ENCODE data around the gene SH2D1B.
A peak's percentile ranks its signal among the peaks of the same experiment; 100 is the strongest.
"Not testable (repeated sequence)": the region's sequence is repeated elsewhere in the genome, so short reads cannot be mapped to it uniquely, and the experiment has no call there.

Gene SH2D1B, protein sequence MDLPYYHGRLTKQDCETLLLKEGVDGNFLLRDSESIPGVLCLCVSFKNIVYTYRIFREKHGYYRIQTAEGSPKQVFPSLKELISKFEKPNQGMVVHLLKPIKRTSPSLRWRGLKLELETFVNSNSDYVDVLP

DNA sequence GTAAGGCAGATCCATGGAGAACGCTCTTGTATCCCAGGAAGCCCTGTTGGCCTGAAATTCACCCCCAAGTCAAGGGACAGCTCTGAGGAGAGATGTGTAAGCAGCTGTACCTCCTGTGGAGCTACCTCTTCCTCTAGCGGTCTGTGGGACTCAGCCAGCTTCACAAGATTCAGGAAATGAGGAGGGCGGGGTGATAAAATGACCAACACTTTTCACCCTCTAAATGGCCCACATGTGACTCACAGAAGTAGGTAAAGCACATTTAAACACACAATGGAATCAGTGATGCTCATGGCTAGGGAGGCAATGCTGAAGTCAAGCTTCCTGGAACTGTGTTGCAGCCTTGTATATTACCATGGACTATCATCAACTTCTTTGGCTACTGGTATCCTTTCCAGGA is at the start of gene SH2D1B:
Gene SH2D1B (minus strand): TSS at position 135 of the 400 bp plus-strand sequence. CDS start 120 bp downstream, at position 15.
- DNase-seq (ENCODE audit: low read depth): no peak

DNA sequence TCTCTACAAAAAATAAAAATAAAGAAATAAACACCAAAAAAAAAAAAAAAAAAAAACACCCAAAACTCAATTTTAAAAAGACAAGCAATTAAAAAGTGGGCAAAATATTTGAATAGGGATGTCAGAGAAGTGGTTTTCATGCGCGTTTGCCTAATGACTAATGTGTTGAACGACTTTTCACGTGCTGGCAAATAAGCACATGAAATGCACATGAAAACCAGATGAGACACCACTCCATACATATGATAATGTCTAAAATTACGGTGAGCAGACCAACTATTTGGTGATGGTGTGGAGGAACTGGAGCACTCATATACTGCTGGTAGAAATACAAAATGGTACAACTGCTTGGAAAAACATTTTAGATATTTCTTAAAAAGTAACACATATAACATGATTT is 46.3 kb upstream of the SH2D1B start:
- no peak for DNase-seq (ENCODE audit: low read depth)

DNA sequence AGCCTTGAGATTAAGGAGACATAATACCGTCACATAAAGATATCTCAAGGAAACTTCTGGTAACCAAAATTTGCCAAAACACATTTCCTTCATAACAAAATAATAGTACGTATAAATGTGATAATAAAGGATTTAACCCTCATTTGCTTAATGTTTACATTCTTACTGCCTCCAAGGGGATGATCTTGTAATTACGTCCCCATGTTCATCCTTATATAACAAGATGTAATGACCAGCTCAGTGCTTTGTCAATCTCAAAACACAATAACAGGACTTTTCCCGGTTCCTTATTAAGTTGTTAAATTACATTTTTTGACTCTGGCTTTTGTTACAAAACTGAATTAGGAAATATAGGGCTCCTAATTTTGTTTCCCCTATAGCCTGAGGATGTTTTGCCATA is 44.4 kb upstream of the SH2D1B start:
- DNase-seq (ENCODE audit: low read depth): no peak

DNA sequence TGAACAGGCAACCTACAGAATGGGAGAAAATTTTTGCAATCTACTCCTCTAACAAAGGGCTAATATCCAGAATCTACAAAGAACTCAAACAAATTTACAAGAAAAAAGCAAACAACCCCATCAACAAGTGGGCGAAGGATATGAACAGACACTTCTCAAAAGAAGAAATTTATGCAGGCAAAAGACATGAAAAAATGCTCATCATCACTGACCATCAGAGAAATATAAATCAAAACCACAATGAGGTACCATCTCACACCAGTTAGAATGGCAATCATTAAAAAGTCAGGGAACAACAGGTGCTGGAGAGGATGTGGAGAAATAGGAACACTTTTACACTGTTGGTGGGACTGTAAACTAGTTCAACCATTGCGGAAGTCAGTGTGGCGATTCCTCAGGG is 42.4 kb upstream of the SH2D1B start:
- not testable (repeated sequence) for DNase-seq (ENCODE audit: low read depth)

DNA sequence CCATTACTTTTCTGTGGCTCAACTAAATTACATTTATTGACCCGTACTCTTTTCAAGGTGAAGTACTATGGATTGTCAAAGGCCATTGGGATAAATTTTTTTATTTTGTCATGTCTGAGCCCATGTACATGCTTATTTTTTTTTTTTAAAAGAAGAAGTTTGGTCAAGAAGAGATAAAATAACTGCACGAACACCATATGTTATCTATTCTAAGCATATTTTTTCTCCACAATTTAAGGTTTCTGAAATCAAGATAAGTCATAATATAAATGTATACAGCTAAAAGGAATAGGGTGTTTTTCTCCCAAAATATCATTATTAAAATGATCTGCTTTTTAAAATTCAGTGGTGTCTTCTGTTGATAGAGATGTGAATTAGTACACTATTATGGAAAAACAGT is 35.0 kb upstream of the SH2D1B start:
- DNase-seq (ENCODE audit: low read depth): no peak

DNA sequence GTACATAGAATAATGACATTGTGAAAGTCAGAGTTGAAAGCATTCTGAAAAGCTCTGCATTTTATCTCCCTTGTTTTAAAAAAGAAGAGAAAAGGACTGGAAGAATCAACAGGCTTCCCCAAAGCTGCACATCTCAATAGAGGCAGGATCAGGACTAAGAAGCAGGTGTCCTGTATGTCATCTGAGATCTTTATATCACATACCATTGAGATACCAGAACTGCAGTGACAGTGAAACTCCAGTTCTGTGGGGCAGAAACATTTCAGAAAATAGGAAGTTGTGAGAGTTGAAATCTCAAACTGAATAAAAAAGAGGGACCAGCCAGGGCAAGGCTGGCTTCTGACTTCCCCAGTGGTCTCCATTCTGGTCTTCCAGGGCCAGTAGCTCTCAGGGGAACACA is 33.0 kb upstream of the SH2D1B start:
- DNase-seq (ENCODE audit: low read depth): no peak

DNA sequence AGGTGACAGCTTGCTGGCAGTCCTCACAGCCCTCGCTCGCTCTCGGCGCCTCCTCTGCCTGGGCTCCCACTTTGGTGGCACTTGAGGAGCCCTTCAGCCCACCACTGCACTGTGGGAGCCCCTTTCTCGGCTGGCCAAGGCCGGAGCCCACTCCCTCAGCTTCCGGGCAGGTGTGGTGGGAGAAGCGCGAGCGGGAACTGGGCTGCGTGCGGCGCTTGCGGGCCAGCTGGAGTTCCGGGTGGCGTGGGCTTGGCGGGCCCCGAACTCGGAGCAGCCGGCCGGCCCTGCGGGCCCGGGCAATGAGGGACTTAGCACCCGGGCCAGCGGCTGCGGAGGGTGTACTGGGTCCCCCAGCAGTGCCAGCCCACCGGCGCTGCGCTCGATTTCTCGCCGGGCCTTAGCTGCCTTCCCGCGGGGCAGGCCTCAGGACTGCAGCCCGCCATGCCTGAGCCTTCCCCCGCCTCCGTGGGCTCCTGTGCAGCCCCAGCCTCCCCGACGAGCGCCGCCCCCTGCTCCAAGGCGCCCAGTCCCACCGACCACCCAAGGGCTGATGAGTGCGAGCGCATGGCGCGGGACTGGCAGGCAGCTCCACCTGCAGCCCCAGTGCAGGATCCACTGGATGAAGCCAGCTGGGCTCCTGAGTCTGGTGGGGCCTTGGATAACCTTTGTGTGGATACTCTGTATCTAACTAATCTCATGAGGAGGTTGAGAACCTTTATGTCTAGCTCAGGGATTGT is 21.2 kb upstream of the SH2D1B start:
- not testable (repeated sequence) for DNase-seq (ENCODE audit: low read depth)

DNA sequence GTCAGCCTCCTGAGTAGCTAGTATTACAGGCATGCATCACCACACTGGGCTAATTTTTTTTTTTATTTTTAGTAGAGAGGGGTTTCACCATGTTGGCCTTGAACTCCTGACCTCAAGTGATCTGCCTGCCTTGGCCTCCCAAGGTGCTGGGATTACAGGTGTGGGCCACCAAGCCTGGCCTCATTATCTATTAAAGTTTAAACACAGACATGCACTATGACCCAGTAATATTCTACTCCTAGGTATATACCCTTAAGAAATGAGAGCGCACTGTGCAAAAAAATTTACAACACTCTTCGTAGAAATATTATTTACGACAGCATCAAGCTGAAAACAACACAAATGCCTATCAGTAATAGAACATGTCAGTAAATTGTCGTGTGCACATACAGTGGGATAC is 18.6 kb upstream of the SH2D1B start:
- no peak for DNase-seq (ENCODE audit: low read depth)

DNA sequence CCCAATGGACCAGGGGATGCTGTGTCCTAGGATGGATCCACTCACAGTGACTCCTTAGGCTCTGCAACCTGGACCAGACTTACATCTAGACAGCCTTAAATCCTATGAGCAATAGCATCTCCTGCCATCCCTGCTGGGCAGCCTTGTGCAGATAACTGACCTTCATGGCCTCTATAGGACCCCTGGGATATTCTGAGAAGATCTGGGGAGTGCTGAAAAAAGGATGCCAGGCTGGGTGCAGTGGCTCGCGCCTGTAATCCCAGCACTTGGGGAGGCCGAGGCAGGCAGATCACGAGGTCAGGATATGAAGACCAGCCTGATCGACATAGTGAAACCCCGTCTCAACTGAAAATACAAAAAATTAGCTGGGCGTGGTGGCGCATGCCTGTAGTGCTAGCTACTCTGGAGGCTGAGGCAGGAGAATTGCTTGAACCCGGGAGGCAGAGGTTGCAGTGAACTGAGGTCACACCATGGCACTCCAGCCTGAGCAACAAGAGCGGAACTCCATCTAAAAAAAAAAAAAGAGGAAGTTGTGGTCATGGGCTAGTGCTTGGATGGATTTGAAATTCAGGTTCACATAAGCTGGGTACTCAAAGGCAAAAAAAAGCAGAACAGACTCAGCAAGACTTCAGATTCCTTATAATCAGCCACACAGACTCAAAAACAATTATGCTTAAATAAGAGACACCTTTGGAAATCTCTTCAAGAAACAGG is 10.9 kb upstream of the SH2D1B start:
- no peak for DNase-seq (ENCODE audit: low read depth)

DNA sequence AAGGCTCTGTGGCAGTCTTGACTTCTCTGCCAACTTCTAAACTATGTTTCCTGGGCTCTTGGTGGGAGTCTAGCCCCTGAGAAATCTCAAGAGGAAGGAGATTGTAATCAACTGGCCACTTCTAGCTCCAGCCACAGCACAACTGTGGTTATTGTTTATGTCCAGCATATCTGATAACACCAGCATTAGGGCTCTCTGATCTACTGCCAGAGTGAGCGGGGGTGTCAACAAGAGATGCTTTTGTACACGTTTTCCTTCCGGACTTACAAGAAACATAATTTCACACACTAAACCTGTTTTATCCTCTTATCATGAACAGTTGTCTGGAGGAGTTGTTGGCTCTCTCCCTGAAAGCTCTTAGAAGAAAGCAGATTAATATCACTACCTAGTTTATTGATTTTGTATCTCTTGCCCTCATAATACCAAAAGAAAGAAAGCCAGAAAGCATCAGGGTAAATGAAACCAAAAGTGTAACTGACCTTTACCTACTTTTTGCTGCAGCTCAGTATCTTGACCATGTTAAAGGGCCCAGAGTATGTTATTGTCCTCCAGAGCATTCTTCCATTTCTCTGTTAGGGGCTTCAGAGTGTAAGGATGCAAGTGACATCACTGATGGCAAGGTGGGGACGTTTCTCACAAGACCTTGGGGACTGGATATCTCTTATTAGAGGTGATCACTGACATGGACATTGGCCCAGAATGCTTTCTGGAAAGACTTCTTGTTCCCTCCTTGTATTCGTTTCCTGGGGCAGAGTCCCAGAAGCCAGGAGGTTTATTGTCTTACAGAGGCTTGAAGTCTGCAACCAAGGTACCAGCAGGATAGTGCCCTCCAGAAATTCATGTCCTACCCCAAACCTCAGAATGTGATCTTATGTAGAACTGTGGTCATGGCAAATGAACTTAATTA is 9.6 kb upstream of the SH2D1B start:
- DNase-seq (ENCODE audit: low read depth): no peak

DNA sequence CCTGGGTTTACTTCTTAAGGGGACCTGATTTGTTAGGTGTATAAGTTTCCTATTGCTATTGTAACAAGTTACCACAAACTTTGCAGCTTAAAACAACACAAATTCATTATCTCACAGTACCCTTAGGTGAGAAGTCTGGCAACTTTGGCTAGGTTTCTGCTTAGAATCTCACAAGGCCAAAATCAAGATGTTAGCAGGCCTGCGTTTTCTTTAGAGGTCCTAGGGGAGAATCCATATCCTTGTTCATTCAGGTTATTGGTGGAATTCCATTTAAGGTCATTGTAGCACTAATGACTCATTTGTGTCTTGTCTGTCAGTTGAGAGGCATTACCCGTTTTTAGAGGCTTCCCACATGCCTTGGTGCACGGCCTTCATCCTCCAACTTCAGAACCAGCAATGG is 8.2 kb upstream of the SH2D1B start:
- no peak for DNase-seq (ENCODE audit: low read depth)

DNA sequence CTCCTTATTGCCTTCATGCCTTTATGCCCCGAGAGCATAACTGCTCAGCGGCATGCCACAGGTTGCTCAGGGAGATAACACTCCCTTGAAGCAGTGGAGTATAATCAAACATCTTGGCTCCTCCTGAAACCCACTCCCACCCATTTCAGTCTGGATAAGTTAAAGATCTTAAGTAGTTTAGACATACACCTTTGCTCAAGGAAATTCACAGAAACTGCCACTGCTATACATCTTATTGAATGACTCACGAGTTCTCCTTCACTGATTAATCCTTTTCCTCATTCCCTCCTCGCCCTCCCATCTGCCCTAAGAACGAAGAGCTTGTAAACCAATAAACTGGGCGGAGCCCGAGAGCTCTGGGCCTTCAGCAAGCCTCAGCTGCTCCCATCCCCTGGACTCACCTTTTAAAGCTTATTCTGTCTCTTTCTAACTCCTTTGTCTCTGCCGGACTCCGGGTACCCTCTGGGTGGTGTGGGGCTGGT is 7.6 kb upstream of the SH2D1B start:
- DNase-seq (ENCODE audit: low read depth): not testable (repeated sequence)

DNA sequence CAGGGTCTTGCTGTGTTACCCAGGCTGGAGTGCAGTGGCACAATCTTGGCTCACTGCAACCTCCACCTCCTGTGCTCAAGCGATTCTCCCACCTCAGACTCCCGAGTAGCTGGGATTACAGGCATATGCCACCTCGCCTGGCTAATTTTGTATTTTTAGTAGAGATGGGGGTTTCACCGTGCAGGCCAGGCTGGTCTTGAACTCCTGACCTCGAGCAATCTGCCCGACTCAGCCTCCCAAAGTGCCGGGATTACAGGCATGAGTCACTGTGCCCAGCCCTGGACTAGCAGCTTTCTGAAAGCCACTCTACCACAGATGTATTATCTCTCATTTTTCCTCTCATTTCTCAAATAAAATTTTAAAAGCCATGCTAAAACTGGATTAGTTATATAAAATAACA is 6.6 kb upstream of the SH2D1B start:
- DNase-seq (ENCODE audit: low read depth): not testable (repeated sequence)

DNA sequence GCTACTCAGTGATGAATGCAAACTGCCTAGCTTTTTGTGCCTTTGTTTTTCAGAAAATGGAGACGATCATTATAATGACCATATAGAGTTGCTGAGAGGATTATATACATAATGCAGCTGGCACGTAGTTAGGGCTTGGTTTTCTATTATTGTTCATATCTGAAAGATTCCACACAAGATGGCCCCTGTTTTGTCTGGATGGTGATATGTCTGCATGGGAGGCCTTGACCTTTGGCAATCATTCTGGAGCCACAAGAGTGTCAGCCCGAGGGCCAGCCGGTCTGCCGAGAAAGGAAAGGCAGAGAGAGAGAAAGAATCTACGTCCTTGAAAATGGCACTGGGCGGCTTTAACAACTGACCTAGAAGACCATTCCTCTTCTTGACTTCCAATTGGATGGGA is 5.7 kb upstream of the SH2D1B start:
- no peak for DNase-seq (ENCODE audit: low read depth)

DNA sequence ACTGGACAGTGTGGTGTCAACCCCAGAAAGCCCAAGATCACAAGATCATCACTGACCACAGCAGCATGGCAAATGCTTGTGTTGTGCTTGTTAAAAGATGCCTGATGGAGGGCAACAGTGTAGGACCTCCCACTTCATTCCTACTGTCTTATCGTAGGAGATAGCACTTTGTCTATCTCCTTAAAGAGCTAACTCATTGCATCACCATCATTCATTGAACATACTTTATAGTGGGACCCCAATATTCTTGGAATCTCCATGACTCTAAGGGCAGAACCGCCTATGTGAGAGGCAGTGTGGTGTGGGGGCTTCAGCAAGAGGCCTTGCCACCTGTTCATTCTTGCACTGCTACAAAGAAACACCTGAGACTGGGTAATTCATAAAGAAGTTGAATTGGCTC is 5.0 kb upstream of the SH2D1B start:
- DNase-seq (ENCODE audit: low read depth): no peak

DNA sequence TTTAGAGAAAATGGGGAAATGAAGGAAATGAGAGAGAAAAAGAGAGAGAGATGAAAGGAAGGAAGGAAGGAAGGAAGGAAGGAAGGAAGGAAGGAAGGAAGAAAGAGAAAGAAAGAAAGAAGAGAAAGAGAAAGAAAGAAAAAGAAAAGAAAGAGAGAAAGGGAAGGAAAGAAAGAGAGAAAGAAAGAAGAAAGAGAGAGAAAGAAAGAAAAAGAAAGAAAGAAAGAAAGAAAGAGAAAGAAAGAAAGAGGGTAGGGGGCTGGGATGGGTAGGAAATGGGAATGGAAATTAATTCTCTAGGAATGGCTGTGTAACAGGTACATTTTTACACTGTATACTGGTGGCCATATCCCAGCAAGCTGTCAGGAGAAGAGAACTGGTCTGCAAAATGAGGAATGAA is 4.3 kb upstream of the SH2D1B start:
- DNase-seq (ENCODE audit: low read depth): no peak

DNA sequence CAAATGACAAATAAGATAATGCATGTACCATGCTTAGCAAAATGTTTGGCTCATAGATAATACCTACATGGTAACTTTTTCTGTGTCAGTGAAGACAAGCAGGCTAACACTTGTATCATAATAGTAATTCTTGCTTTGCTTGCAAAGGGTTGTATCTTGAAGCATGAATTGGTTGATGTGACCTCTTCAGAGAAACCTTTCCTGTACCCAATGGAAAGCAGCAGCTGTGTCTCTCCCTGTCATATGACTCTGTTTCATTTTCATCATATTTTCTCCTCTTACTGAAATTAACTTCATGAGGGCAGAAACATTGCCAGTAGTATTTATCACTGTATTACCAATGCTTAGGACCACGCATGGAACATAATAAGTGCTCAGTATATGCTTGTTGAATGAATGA is 4.4 kb downstream of the SH2D1B start:
- no peak for DNase-seq (ENCODE audit: low read depth)

DNA sequence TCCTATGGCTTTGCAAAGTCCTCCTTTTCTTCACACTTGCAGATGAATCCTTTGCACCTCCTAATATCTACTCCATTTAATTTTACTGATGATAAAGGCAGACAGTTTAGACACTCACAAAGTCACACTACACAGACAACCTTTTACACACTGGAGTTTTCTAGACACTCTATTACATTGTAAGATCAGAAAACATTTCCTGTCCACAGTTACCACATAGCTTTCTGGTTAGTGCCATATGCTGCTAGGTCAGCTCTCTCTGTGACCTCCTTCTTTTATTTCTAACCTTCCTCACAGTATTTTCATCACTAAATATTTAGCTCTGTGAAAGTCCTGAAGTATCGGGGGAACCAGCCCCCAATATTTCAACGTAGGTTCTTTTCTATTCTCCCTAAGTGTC is 5.1 kb downstream of the SH2D1B start:
- no peak for DNase-seq (ENCODE audit: low read depth)

DNA sequence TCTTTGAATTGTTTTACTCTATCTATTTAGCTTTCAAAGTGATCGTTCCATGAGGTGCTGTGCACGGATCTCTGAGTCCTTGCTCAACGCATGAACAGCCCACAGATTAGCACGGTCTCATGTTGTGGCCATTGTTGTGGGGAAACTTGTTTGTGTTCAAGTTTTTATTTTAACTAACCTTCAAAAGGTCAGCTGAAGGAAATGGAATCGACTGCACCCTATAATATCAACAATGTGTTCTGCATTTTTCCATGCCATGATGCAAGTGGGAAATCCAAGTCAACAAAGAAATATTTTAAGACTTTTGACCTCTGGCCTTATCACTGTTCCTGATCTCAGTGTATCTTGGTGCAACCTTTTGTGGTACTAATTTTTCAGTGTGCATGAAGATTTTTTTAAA is 6.1 kb downstream of the SH2D1B start:
- no peak for DNase-seq (ENCODE audit: low read depth)

DNA sequence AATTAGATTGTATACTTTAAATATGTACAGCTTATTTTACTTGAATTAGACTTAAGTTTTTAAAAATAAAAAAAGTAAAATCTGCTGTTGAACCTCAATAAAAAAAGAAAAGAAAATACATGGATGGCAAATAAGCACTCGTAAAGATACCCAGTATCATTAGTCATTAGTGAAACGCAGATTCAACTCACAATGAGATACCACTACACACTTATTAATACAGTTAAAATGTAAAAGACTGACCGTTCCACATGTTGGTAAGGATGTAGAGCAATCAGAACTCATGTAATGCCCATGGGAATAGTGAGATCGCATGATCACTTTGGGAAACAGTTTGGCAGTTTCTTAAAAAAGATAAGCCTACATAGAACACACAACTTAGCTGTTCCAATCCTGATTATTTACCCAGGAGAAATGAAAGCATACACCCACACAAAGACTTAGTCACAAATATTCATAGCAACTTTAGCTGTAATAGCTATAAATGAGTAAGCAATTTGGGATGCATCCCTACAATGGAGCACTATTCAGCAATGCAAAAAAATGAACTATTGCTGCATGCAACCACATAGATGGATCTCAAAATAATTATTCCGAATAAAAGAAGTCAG is 7.3 kb downstream of the SH2D1B start:
- DNase-seq (ENCODE audit: low read depth): peak; percentile 70

DNA sequence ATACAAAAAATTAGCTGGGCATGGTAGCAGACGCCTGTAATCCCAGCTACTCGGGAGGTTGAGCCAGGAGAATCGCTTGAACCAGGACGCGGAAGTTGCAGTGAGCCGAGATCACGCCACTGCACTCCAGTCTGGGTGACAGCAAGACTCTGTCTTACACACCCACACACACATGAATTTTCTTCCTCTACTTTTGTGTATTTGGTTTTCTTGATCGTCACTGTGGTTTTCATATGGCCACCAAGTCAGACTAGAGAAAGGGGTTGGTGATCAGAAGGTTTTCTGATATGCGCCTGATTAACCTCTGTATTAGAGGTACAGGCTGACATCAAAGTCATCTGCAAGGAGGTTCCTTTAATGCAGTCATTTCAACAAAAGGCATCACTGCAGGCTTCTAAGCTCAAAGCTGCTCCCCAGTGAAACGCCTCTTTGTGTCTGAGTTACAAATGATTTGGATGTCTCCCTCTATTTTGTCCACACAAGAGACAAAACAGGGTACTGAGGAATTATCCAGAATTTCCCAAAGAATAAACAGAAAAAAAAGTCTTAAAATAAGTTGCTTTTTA is 11.1 kb downstream of the SH2D1B start:
- no peak for DNase-seq (ENCODE audit: low read depth)

Data from non-pigmented ciliary epithelial cell (primary cell).